Spleen (tissue), 11 donors: ENCODE results near the gene HMX1. TPM values are rescaled to one million over a fixed set of nuclear protein-coding genes. Genes with fewer than 3 reads are reported as not detected.
A peak's percentile ranks its signal among the peaks of the same experiment; 100 is the strongest.

ENCODE experiments used
- DNase-seq: peaks from one replicate; pipeline ENCODE4 v3.0.0-alpha.2; 2020
- H3K27ac ChIP-seq, 8 donors: fragments of 200-600 bp; sonication (generic) in 7 of 8; 1 replicate in 4 of 8; 2 replicates in 4 of 8; pipeline versions ENCODE4 v1.5.0 to v1.8.0; 2016 to 2021; ENCODE audit warnings: inconsistent platforms in 4 of 8, mild to moderate bottlenecking in 4 of 8, moderate library complexity in 1 of 8
- H3K27me3 ChIP-seq, 7 donors: fragments of 200-600 bp; sonication (generic) in 6 of 7; replicated peaks in 1 of 7; 1 replicate in 4 of 7; 2 replicates in 3 of 7; pipeline versions ENCODE4 v1.5.0 to v1.8.0; 2016 to 2021; ENCODE audit warnings: inconsistent platforms in 3 of 7, mild to moderate bottlenecking in 1 of 7
- H3K36me3 ChIP-seq, 6 donors: fragments of 200-600 bp; sonication (generic) in 5 of 6; 1 replicate in 4 of 6; 2 replicates in 2 of 6; pipeline versions ENCODE4 v1.5.0 to v1.8.0; 2016 to 2021; ENCODE audit warnings: inconsistent platforms in 2 of 6
- H3K4me1 ChIP-seq, 6 donors: fragments of 200-600 bp; sonication (generic) in 5 of 6; 1 replicate in 3 of 6; 2 replicates in 3 of 6; pipeline versions ENCODE4 v1.5.0 to v1.8.0; 2016 to 2021; ENCODE audit warnings: inconsistent platforms in 3 of 6
- H3K4me3 ChIP-seq, 8 donors: fragments of 200-600 bp; sonication (generic) in 7 of 8; 1 replicate in 4 of 8; 2 replicates in 4 of 8; pipeline versions ENCODE4 v1.5.0 to v1.8.0; 2016 to 2021; ENCODE audit warnings: inconsistent platforms in 4 of 8, mild to moderate bottlenecking in 4 of 8, moderate library complexity in 2 of 8
- H3K9me3 ChIP-seq, 8 donors: fragments of 200-600 bp; sonication (generic) in 7 of 8; 1 replicate in 4 of 8; 2 replicates in 4 of 8; pipeline versions ENCODE4 v1.5.0 to v1.8.0; 2016 to 2021; ENCODE audit warnings: inconsistent platforms in 4 of 8
- CTCF ChIP-seq, 11 experiments: fragments of 200-600 bp in 7 of 11; fragments of 450-650 bp in 4 of 11; sonication (generic) in 4 of 11; IDR thresholded peaks in 8 of 11; conservative IDR thresholded peaks in 3 of 11; 1 replicate in 7 of 11; 2 replicates in 4 of 11; pipeline versions ENCODE4 v1.4.0 to v1.8.0; 2016 to 2021; ENCODE audit warnings: antibody characterized with exemption in 11 of 11, inconsistent platforms in 4 of 11, mild to moderate bottlenecking in 1 of 11
- POLR2A ChIP-seq, 3 donors: fragments of 450-650 bp; IDR thresholded peaks; one replicate each; pipeline ENCODE4 v1.5.1; 2017; ENCODE audit warnings: antibody characterized with exemption in 3 of 3, mild to moderate bottlenecking in 1 of 3
- POLR2AphosphoS5 ChIP-seq, 3 donors: sonication (generic); formaldehyde crosslinking; IDR thresholded peaks; one replicate each; pipeline ENCODE4 v1.5.1; 2017; ENCODE audit warnings: antibody characterized with exemption in 3 of 3
- WGBS, 5 donors: extraction: QIAGEN DNeasy Blood & Tissue Kit in 3 of 5; methylation state at CpG; one replicate each; pipeline versions ENCODE4 v1.1.5 to v1.1.7; 2013 to 2018; 5-methylcytosine and 5-hydroxymethylcytosine counted together
- intact Hi-C: fragments of 100-400 bp; cut with DNase I; formaldehyde crosslinking; loops from one replicate; pipeline ENCODE4 v1.15.0; 2023; ENCODE audit warnings: low total_unique reads
- polyA plus RNA-seq, 3 donors: library from polyadenylated mRNA; stranded (reverse); fragments of 200-250 nt; gene quantifications; one replicate each; pipeline ENCODE4 v1.2.1, GENCODE V29; 2013
- total RNA-seq, 7 donors: library from RNA; depleted of rRNA in 3 of 7; stranded (reverse); fragments of >200 nt in 3 of 7; fragmentation: NEBNext Ultra II Directional in 4 of 7; extraction: Animal tissue kit (Norgen Biotek cat#: 25700) in 4 of 7; gene quantifications; one replicate each; pipeline versions ENCODE4 v1.1.0 to v1.2.1, GENCODE V29; 2016 to 2021
- donor health status: healthy with polysubstance abuse.
- donor health status: DM: no; HTN: no; CAD: no; lungs with moderate emphysema.
- donor health status: DM: no; HTN: no; CAD: no.
- donor health status: Bipolar disorder and iron deficiency.
- donor health status: healthy.
- donor health status: DM: no; HTN: no; CAD: no.
- donor health status: DM: yes; HTN: yes; CAD: no.

HMX1 gene
- total and polyA plus RNA-seq, 10 donors, result not detected

GRCh38 chr4:8866828-8867623, 4.6 kb downstream of the HMX1 start:
- Histone ChIP-seq H3K9me3 (no peaks in the 10 kb centered on the region), H3K27ac (no peak overlapping the region), H3K27me3 (peaks cover 6 to 100% (median 98%) of the 10 kb centered on the region in 7 donors), H3K4me3 (peak overlapping the region in 1 of 8 donors; percentile 35), H3K36me3 (no peaks in the 10 kb centered on the region), H3K4me1 (peaks cover 0 to 23% (median 5%) of the 10 kb centered on the region in 6 donors)
- 2 to 6% (median 5%) methylated on average over 22 to 42 of the region's 42 CpGs for WGBS, 5 donors
- intact Hi-C loops, result no loop called here
- no peak for DNase-seq
- TF ChIP-seq CTCF (IDR thresholded peaks at IDR 0.05 in 8 of 11, conservative IDR thresholded peaks at IDR 0.05 in 3 of 11) (no peak), POLR2AphosphoS5 (IDR thresholded peaks at IDR 0.05) (no peak), POLR2A (IDR thresholded peaks at IDR 0.05) (no peak)

- no peak for DNase-seq
- Histone ChIP-seq H3K27ac (no peak overlapping the region), H3K4me3 (peak overlapping the region in 1 of 8 donors; percentile 35), H3K27me3 (peaks cover 6 to 100% (median 99%) of the 10 kb centered on the region in 7 donors), H3K36me3 (no peaks in the 10 kb centered on the region), H3K4me1 (peaks cover 0 to 27% (median 6%) of the 10 kb centered on the region in 6 donors), H3K9me3 (no peaks in the 10 kb centered on the region)
- intact Hi-C loops, result no loop called here
- TF ChIP-seq CTCF (IDR thresholded peaks at IDR 0.05 in 8 of 11, conservative IDR thresholded peaks at IDR 0.05 in 3 of 11) (no peak), POLR2A (IDR thresholded peaks at IDR 0.05) (no peak), POLR2AphosphoS5 (IDR thresholded peaks at IDR 0.05) (no peak)
- 7 to 17% (median 12%) methylated on average over 4 to 12 of the region's 12 CpGs for WGBS, 5 donors
Observed at GRCh38 chr4:8866421-8866820, 5.2 kb downstream of the HMX1 start.

GRCh38 chr4:8865681-8866310, 5.8 kb downstream of the HMX1 start:
- no peak for DNase-seq
- intact Hi-C loops, result no loop called here
- Histone ChIP-seq H3K27ac (no peak overlapping the region), H3K4me1 (peaks cover 0 to 30% (median 6%) of the 10 kb centered on the region in 6 donors), H3K27me3 (peaks cover 6 to 100% (median 99%) of the 10 kb centered on the region in 7 donors), H3K4me3 (no peak overlapping the region), H3K9me3 (no peaks in the 10 kb centered on the region), H3K36me3 (no peaks in the 10 kb centered on the region)
- WGBS, 5 donors, result 26 to 30% (median 27%) methylated on average over 15 to 18 of the region's 18 CpGs
- TF ChIP-seq CTCF (IDR thresholded peaks at IDR 0.05 in 8 of 11, conservative IDR thresholded peaks at IDR 0.05 in 3 of 11), result no peak
- no peak for TF ChIP-seq POLR2A (IDR thresholded peaks at IDR 0.05)
- TF ChIP-seq POLR2AphosphoS5 (IDR thresholded peaks at IDR 0.05), result no peak
